GM06990 (cell line): Measurements from ENCODE around the gene TOR4A.
A peak's percentile ranks its signal among the peaks of the same experiment; 100 is the strongest.
"Not testable (repeated sequence)": the region's sequence is repeated elsewhere in the genome, so short reads cannot be mapped to it uniquely, and the experiment has no call there.

Experiments used
- DNase-seq: peaks from one replicate; pipeline ENCODE4 v3.0.0-alpha.2; 2011; ENCODE audit not compliant: insufficient read length; ENCODE audit errors: extremely low read depth
- H3K27me3 ChIP-seq: replicated peaks from 2 replicates; pipeline ENCODE4 v1.6.0; 2011; ENCODE audit warnings: low read length; ENCODE audit not compliant: control insufficient read depth, insufficient read depth
- H3K36me3 ChIP-seq: 2 replicates; pipeline ENCODE4 v1.5.1; 2011; ENCODE audit warnings: low read length; ENCODE audit not compliant: control insufficient read depth, insufficient read depth
- H3K4me3 ChIP-seq: replicated peaks from 2 replicates; pipeline ENCODE4 v1.5.1; 2011; ENCODE audit warnings: low read depth, mild to moderate bottlenecking, control low read depth, low read length
- TF ChIP-seq, protein P1 (sequence below): IDR thresholded peaks from 2 replicates; pipeline ENCODE4 v1.5.1; 2011; ENCODE audit warnings: low read length, control low read depth, mild to moderate bottlenecking, inconsistent platforms; ENCODE audit not compliant: insufficient read depth, poor library complexity, severe bottlenecking

Gene TOR4A

DNA sequence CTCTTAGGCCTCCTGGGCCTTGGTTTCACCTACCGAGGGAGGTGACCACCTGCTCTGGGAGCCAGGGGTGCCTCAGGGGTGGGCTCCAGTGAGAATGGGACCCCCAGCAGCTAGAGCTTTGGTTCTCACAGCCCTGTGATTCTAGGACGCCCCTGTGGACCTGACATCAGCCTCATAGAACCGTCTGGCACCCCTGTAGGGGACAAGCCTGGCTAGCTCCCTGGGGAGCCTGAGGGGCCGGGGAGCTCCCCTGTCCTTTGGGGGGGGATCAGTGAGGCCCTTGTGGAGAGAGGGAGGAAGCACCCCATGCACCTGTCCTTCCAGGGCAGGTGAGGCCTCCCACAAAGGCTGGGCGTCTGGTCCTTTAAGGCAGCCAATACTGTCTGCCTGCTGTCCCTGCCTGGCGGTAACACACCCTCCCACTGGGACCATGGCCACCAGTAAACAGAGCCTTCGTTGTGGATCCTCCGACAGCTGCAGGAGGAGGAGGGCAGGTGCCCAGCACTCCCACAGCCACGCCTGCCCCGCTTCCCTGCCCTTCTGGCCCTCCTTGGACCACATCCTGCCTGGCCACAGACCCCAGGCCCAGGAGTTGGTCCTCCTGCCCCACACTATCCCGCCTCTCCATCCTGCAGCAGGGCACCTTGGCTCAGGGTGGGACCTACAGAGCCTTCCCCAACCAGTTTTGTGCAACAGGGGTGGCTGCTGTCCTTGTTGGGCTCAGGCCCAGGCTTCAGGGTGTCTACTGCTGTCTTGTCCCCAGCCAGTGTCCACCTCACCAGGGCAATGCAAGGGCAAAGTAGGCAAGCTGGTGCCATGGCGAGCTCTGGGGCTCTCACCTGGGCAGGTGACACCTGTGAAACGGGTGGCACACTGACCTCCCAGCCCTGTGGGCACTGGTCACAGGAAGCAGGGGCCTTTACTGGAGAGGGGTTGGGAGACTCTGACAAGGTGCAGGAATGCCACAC, 39.5 kb upstream of the TOR4A start:
- no peak overlapping the region for H3K4me3 ChIP-seq
- no peak for DNase-seq
- peaks cover 10% of the 10 kb centered on the region for H3K36me3 ChIP-seq
- TF ChIP-seq, protein P1, sequence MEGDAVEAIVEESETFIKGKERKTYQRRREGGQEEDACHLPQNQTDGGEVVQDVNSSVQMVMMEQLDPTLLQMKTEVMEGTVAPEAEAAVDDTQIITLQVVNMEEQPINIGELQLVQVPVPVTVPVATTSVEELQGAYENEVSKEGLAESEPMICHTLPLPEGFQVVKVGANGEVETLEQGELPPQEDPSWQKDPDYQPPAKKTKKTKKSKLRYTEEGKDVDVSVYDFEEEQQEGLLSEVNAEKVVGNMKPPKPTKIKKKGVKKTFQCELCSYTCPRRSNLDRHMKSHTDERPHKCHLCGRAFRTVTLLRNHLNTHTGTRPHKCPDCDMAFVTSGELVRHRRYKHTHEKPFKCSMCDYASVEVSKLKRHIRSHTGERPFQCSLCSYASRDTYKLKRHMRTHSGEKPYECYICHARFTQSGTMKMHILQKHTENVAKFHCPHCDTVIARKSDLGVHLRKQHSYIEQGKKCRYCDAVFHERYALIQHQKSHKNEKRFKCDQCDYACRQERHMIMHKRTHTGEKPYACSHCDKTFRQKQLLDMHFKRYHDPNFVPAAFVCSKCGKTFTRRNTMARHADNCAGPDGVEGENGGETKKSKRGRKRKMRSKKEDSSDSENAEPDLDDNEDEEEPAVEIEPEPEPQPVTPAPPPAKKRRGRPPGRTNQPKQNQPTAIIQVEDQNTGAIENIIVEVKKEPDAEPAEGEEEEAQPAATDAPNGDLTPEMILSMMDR, result no peak
- no peaks in the 10 kb centered on the region; the same call in 1 of the 2 replicates for H3K27me3 ChIP-seq

DNA sequence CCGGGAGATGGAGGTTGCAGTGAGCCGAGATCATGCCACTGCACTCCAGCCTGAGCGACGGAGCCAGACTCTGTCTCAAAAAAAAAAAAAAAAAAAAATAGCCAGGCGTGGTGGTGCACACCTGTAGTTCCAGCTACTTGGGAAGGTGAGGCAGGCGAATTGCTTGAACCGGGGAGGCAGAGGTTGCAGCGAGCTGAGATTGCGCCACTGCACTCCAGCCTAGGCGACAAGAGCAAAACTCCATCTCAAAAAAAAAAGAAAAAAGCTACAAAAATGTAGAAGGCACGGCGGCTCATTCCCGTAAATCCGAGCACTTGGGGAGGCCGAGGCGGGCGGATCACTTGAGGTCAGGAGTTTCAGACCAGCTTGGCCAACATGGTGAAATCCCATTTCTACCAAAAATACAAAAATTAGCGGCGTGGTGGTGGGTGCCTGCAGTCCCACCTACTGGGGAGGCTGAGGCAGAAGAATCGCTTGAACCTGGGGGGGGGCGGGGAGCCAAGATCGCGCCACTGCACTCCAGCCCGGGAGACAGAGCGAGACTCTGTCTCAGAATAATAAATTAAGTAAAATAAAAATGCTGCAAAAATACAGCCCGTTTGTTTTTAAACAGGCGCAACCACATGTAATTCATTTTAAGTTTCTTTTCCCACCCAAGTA, 37.9 kb upstream of the TOR4A start:
- peaks cover 18% of the 10 kb centered on the region for H3K36me3 ChIP-seq
- H3K4me3 ChIP-seq, result peak overlapping the region; percentile 80
- DNase-seq, H3K27me3 ChIP-seq: not testable (repeated sequence)

DNA sequence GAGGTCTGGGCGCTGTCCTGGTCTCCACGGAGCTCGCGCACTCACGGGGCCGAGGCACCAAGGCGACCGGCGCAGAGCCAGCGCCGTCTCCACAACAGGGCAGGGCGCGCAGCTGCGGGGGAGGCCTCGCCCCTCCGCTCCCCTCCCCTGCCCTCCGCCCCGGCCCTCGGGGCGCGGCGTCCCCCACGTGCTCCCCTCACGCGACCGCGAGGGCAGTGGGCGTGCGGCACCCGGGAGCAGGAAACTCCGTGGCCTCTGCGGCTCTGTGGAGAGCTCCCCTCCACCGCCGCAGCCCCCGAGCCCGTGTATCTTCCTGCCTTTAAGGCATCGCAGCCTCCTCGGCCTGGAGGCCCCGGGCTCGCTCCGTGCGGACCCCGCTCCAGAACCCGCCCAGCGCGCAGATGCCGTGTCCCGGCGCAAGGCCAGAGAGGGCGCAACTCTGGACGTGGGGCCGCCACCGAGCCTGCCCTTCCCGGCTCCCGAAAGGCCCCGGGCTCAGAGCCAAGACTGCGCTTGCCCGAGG, 37.1 kb upstream of the TOR4A start:
- peak overlapping the region; percentile 80 for H3K4me3 ChIP-seq
- no peaks in the 10 kb centered on the region for H3K27me3 ChIP-seq
- no peak for DNase-seq
- TF ChIP-seq, protein P1, result peak; percentile 18
- peaks cover 18% of the 10 kb centered on the region for H3K36me3 ChIP-seq

DNA sequence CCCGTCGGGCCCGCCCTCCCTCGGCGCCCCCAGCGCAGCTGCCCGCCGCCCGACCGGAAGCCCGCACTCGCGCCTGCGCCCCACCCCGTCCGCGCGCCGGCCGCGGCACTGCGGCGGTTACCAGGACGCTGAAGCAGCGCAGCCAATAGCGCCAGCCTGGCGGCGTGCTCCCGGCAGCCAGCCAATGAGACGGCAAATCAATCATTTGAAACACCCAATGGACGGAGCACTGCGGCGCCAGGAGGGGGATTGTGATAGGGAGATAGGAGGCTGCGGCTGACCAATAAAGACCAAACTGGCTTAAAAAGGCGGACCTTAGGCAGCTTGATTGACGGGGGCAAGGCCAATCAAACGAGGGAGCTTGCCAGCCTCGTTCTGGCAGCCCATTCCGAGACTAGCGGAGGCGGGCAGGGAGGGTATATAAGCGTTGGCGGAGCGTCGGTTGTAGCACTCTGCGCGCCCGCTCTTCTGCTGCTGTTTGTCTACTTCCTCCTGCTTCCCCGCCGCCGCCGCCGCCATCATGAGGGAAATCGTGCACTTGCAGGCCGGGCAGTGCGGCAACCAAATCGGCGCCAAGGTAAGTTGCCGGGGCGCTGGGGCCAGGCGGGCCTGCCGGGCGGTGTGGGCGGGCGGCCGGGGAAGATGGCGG, 36.6 kb upstream of the TOR4A start, which contains the start of gene TUBB4B:
TUBB4B (plus strand) TSS at position 447 of the 649 bp plus-strand sequence; CDS start at position 521, 74 bp downstream.
- Histone ChIP-seq H3K4me3 (peak within 1 kb of the TSS; percentile 95), H3K36me3 (peaks cover 18% of the 10 kb centered on the region), H3K27me3 (no peaks in the 10 kb centered on the region)
- TF ChIP-seq, protein P1, result no peak
- peak; percentile 100 for DNase-seq

DNA sequence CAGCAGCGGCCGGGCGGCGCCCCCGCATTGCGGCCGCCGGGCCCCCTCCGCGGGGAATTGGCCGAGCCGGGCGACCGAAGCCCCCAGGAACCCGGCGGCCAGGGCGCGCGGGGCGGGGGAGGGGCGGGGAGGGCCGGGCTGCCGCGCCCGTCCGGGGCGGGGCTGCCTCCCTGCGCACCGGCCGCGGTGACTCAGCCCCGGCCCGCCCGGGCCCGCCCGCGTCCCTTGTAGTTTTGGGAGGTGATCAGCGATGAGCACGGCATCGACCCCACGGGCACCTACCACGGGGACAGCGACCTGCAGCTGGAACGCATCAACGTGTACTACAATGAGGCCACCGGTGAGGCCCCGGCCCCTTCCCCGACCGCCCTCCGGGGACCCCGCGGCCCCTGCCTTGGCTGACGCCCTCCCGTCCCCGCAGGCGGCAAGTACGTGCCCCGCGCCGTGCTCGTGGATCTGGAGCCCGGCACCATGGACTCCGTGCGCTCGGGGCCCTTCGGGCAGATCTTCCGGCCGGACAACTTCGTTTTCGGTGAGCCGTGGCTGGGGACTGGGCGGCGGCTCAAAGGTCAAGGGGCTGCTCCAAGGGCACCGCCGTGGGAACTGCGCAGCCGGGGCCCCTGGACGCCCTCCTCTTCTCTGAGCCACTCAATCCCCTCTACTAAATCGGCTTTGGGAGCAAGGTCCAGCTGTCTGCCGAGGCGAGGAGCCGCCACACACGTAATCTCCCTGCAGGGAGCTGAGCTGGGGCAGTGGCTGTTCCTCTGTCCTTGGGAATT, 35.8 kb upstream of the TOR4A start:
- no peak for DNase-seq

More for the DNA sequence above, 35.8 kb upstream of the TOR4A start:
- H3K36me3 ChIP-seq, result peaks cover 18% of the 10 kb centered on the region
- TF ChIP-seq, protein P1, result no peak
- no peaks in the 10 kb centered on the region for H3K27me3 ChIP-seq
- peak overlapping the region; percentile 95 for H3K4me3 ChIP-seq
